ENCODE measurements around the gene DISP3.

The DISP3 gene

GRCh38 chr1:11533790-11534787, 55.1 kb downstream of the DISP3 start:
- no peak overlapping the region for H2BK5ac ChIP-seq (ENCODE audit: low read depth, low read length, poor library complexity, severe bottlenecking)
- H3K4me3 ChIP-seq (ENCODE audit: insufficient read depth in 1 of 2, low read depth in 1 of 2, low read length in 2 of 2) = no peak overlapping the region
- no peak overlapping the region for H3K4me2 ChIP-seq (ENCODE audit: low read length, poor library complexity, severe bottlenecking)
- H3K9me3 ChIP-seq (ENCODE audit: control insufficient read depth, low read length) = no peaks in the 10 kb centered on the region
- H2BK120ac ChIP-seq (ENCODE audit: low read depth, low read length) = no peak overlapping the region
- no peaks in the 10 kb centered on the region for H3K79me1 ChIP-seq (replicated peaks; ENCODE audit: low read length, poor library complexity, severe bottlenecking)
- H2BK12ac ChIP-seq (ENCODE audit: low read length in 2 of 2) = no peak overlapping the region
- H3K14ac ChIP-seq (ENCODE audit: low read length in 2 of 2) = no peak overlapping the region
- no peak overlapping the region for H2AFZ ChIP-seq (ENCODE audit: low read depth, low read length)
- WGBS = 87% methylated on average over 21 of the region's 21 CpGs
- H3K4ac ChIP-seq (ENCODE audit: low read depth in 1 of 2, low read length in 2 of 2) = no peak overlapping the region
- no peaks in the 10 kb centered on the region for H3K4me1 ChIP-seq (ENCODE audit: control insufficient read depth, insufficient read depth, low read depth, low read length)
- no peak overlapping the region for H3K23ac ChIP-seq (ENCODE audit: low read length in 2 of 2)
- H3K18ac ChIP-seq (ENCODE audit: low read depth in 1 of 2, low read length in 2 of 2) = no peak overlapping the region
- no peak overlapping the region for H2BK15ac ChIP-seq (ENCODE audit: low read depth, poor library complexity, severe bottlenecking)
- no peak overlapping the region for H4K8ac ChIP-seq (ENCODE audit: low read length)
- H3K27me3 ChIP-seq (ENCODE audit: control insufficient read depth in 1 of 2, insufficient read depth in 1 of 2, low read length in 2 of 2) = peaks cover 0 to 34% of the 10 kb centered on the region in 2 experiments
- no peak overlapping the region for H3K9ac ChIP-seq (ENCODE audit: low read length)
- H3K36me3 ChIP-seq (ENCODE audit: control insufficient read depth in 1 of 2, insufficient read depth in 2 of 2, low read depth in 1 of 2, low read length in 2 of 2) = no peaks in the 10 kb centered on the region
- no peak overlapping the region for H2AK5ac ChIP-seq (ENCODE audit: low read length, severe bottlenecking)
- H4K91ac ChIP-seq (ENCODE audit: low read length) = no peak overlapping the region
- H3K27ac ChIP-seq (ENCODE audit: low read length, poor library complexity, severe bottlenecking) = no peak overlapping the region
- no peak for DNase-seq

- H2BK120ac ChIP-seq (ENCODE audit: low read depth, low read length) = no peak overlapping the region
Measured at GRCh38 chr1:11534846-11535245, 55.9 kb downstream of the DISP3 start.

DNA sequence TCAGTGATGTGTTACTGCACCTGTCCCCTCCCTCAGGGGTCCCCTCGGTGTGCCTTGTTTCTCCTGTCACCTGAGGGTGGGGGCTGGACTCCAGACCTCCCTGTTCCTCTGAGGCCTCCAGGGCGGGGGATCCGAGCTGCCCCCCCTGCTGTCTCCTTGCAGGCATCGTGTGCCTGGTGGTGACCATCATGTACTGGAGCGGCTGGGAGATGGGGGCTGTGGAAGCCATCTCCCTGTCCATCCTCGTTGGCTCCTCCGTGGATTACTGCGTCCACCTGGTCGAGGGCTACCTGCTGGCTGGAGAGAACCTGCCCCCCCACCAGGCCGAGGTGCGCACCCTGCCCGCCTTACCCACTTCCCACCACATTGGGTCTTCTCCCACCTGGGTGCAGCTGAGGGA, 56.4 kb downstream of the DISP3 start:
- Histone ChIP-seq H2BK12ac (ENCODE audit: low read length in 2 of 2) (no peak overlapping the region), H3K27ac (ENCODE audit: low read length, poor library complexity, severe bottlenecking) (no peak overlapping the region), H3K36me3 (ENCODE audit: control insufficient read depth in 1 of 2, insufficient read depth in 2 of 2, low read depth in 1 of 2, low read length in 2 of 2) (no peaks in the 10 kb centered on the region), H2BK120ac (ENCODE audit: low read depth, low read length) (no peak overlapping the region), H3K4ac (ENCODE audit: low read depth in 1 of 2, low read length in 2 of 2) (no peak overlapping the region), H3K14ac (ENCODE audit: low read length in 2 of 2) (no peak overlapping the region), H4K8ac (ENCODE audit: low read length) (no peak overlapping the region), H3K9me3 (ENCODE audit: control insufficient read depth, low read length) (no peaks in the 10 kb centered on the region), H2BK5ac (ENCODE audit: low read depth, low read length, poor library complexity, severe bottlenecking) (no peak overlapping the region), H2AFZ (ENCODE audit: low read depth, low read length) (no peak overlapping the region), H2AK5ac (ENCODE audit: low read length, severe bottlenecking) (no peak overlapping the region), H3K4me1 (ENCODE audit: control insufficient read depth, insufficient read depth, low read depth, low read length) (no peaks in the 10 kb centered on the region), H3K4me2 (ENCODE audit: low read length, poor library complexity, severe bottlenecking) (no peak overlapping the region), H3K23ac (ENCODE audit: low read length in 2 of 2) (no peak overlapping the region), H2BK15ac (ENCODE audit: low read depth, poor library complexity, severe bottlenecking) (no peak overlapping the region), H3K18ac (ENCODE audit: low read depth in 1 of 2, low read length in 2 of 2) (no peak overlapping the region), H3K4me3 (ENCODE audit: insufficient read depth in 1 of 2, low read depth in 1 of 2, low read length in 2 of 2) (no peak overlapping the region), H3K27me3 (ENCODE audit: control insufficient read depth in 1 of 2, insufficient read depth in 1 of 2, low read length in 2 of 2) (peaks cover 0 to 36% of the 10 kb centered on the region in 2 experiments), H3K9ac (ENCODE audit: low read length) (no peak overlapping the region), H4K91ac (ENCODE audit: low read length) (no peak overlapping the region), H3K79me1 (replicated peaks; ENCODE audit: low read length, poor library complexity, severe bottlenecking) (no peaks in the 10 kb centered on the region)
- 87% methylated on average over 12 of the region's 12 CpGs for WGBS
- DNase-seq = no peak

More at GRCh38 chr1:11534846-11535245, 55.9 kb downstream of the DISP3 start:
- Histone ChIP-seq H3K4me3 (ENCODE audit: insufficient read depth in 1 of 2, low read depth in 1 of 2, low read length in 2 of 2) (peak overlapping the region in 1 of 2 experiments; percentile 14), H4K91ac (ENCODE audit: low read length) (no peak overlapping the region), H4K8ac (ENCODE audit: low read length) (no peak overlapping the region), H2AK5ac (ENCODE audit: low read length, severe bottlenecking) (no peak overlapping the region), H3K36me3 (ENCODE audit: control insufficient read depth in 1 of 2, insufficient read depth in 2 of 2, low read depth in 1 of 2, low read length in 2 of 2) (no peaks in the 10 kb centered on the region), H3K9ac (ENCODE audit: low read length) (no peak overlapping the region), H3K27me3 (ENCODE audit: control insufficient read depth in 1 of 2, insufficient read depth in 1 of 2, low read length in 2 of 2) (peaks cover 0 to 35% of the 10 kb centered on the region in 2 experiments), H3K9me3 (ENCODE audit: control insufficient read depth, low read length) (no peaks in the 10 kb centered on the region), H2BK12ac (ENCODE audit: low read length in 2 of 2) (no peak overlapping the region), H3K4me1 (ENCODE audit: control insufficient read depth, insufficient read depth, low read depth, low read length) (no peaks in the 10 kb centered on the region), H3K79me1 (replicated peaks; ENCODE audit: low read length, poor library complexity, severe bottlenecking) (no peaks in the 10 kb centered on the region), H3K4ac (ENCODE audit: low read depth in 1 of 2, low read length in 2 of 2) (no peak overlapping the region), H3K27ac (ENCODE audit: low read length, poor library complexity, severe bottlenecking) (no peak overlapping the region), H2AFZ (ENCODE audit: low read depth, low read length) (no peak overlapping the region), H3K4me2 (ENCODE audit: low read length, poor library complexity, severe bottlenecking) (no peak overlapping the region), H2BK15ac (ENCODE audit: low read depth, poor library complexity, severe bottlenecking) (no peak overlapping the region), H3K18ac (ENCODE audit: low read depth in 1 of 2, low read length in 2 of 2) (no peak overlapping the region), H3K14ac (ENCODE audit: low read length in 2 of 2) (no peak overlapping the region), H3K23ac (ENCODE audit: low read length in 2 of 2) (no peak overlapping the region), H2BK5ac (ENCODE audit: low read depth, low read length, poor library complexity, severe bottlenecking) (no peak overlapping the region)
- no peak for DNase-seq
- WGBS = 90% methylated on average over 17 of the region's 17 CpGs

- H2BK12ac ChIP-seq (ENCODE audit: low read length in 2 of 2) = no peak overlapping the region
- H2AK5ac ChIP-seq (ENCODE audit: low read length, severe bottlenecking) = no peak overlapping the region
- no peak for DNase-seq
- H3K4ac ChIP-seq (ENCODE audit: low read depth in 1 of 2, low read length in 2 of 2) = no peak overlapping the region
- no peak overlapping the region for H3K9ac ChIP-seq (ENCODE audit: low read length)
- H3K18ac ChIP-seq (ENCODE audit: low read depth in 1 of 2, low read length in 2 of 2) = no peak overlapping the region
- H3K4me1 ChIP-seq (ENCODE audit: control insufficient read depth, insufficient read depth, low read depth, low read length) = no peaks in the 10 kb centered on the region
- H2BK15ac ChIP-seq (ENCODE audit: low read depth, poor library complexity, severe bottlenecking) = no peak overlapping the region
- no peaks in the 10 kb centered on the region for H3K36me3 ChIP-seq (ENCODE audit: control insufficient read depth in 1 of 2, insufficient read depth in 2 of 2, low read depth in 1 of 2, low read length in 2 of 2)
- no peak overlapping the region for H3K27ac ChIP-seq (ENCODE audit: low read length, poor library complexity, severe bottlenecking)
- no peak overlapping the region for H3K23ac ChIP-seq (ENCODE audit: low read length in 2 of 2)
- no peak overlapping the region for H2BK120ac ChIP-seq (ENCODE audit: low read depth, low read length)
- H3K79me1 ChIP-seq (replicated peaks; ENCODE audit: low read length, poor library complexity, severe bottlenecking) = no peaks in the 10 kb centered on the region
- H3K14ac ChIP-seq (ENCODE audit: low read length in 2 of 2) = no peak overlapping the region
- no peak overlapping the region for H3K4me2 ChIP-seq (ENCODE audit: low read length, poor library complexity, severe bottlenecking)
- H2AFZ ChIP-seq (ENCODE audit: low read depth, low read length) = no peak overlapping the region
- no peaks in the 10 kb centered on the region for H3K9me3 ChIP-seq (ENCODE audit: control insufficient read depth, low read length)
- peaks cover 0 to 40% of the 10 kb centered on the region in 2 experiments for H3K27me3 ChIP-seq (ENCODE audit: control insufficient read depth in 1 of 2, insufficient read depth in 1 of 2, low read length in 2 of 2)
- H2BK5ac ChIP-seq (ENCODE audit: low read depth, low read length, poor library complexity, severe bottlenecking) = no peak overlapping the region
- no peak overlapping the region for H4K91ac ChIP-seq (ENCODE audit: low read length)
- WGBS = 89% methylated on average over 33 of the region's 33 CpGs
- no peak overlapping the region for H3K4me3 ChIP-seq (ENCODE audit: insufficient read depth in 1 of 2, low read depth in 1 of 2, low read length in 2 of 2)
- H4K8ac ChIP-seq (ENCODE audit: low read length) = no peak overlapping the region
Measured at GRCh38 chr1:11535761-11536572, 57.0 kb downstream of the DISP3 start.

Data from mesenchymal stem cell (in vitro differentiated cells and primary cell).